Tongue (tissue), 2 donors: ENCODE results near the gene SEMA3A. TPM values are rescaled to one million over a fixed set of nuclear protein-coding genes. Genes with fewer than 3 reads are reported as not detected.

ENCODE experiments used
- DNase-seq: peaks from one replicate; pipeline ENCODE4 v3.0.0-alpha.2; 2015
- total RNA-seq: library from RNA; depleted of rRNA; stranded (reverse); fragments of >200 nt; gene quantifications from one replicate; pipeline ENCODE4 v1.2.3, GENCODE V29; 2014

Gene SEMA3A
- total RNA-seq, 1 donor from 2014 or later: 16.1 TPM

DNA sequence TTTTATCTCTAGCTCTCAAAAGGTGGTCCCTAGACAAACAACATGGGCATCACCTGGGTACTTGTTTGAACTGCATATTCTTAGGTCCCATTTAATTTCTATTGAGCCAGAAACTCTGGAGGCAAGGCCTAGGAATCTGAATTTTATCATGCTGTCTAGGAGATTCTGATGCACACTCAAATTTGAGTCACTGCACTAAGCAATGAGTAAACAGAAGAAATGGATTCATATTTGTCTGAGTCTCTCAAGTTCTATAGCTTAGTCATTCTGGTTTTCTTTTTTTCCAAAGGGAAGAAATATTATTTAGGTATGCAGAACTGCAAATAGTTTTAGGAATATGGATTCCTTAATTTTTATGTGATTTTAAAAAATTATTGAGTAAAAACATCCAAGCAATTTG, 185.5 kb downstream of the SEMA3A start:
- no peak for DNase-seq

DNA sequence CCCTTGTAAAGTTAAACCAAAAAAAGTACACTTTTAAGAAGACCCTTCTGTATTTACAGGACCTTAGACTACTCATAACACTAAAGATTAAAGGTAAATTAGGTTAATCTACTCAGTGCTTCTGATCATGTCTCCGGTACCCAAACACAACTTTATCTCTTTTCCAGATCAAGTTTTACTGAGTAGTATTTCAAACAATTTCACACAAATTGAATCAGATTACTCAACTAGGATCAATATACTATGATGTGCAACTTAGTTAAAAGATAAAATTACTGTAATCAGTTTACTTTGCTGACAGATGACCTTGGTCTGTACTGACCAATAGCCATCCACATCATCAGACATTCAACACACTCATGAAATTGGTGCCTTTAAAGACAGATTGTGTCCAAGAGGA, 191.4 kb downstream of the SEMA3A start:
- no peak for DNase-seq

DNA sequence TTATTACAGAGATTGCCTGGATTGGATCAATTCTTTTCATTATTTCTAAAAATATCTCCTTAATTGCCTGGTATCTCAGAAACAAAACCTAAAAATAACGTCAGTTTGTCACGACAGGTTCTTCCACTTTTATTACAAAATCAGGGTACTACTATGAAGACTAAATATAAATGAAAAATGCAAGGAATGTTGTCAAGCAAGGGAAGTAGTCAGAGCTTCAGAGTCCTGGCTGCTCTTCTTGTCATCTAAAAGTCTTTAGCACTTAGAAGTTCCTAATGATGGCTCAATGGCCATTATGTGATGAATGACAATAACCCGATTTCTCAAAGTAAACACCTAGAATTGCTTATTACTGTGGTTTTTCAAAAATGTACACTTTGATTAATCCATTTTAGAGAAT, 192.2 kb downstream of the SEMA3A start:
- peak; percentile 14 for DNase-seq

DNA sequence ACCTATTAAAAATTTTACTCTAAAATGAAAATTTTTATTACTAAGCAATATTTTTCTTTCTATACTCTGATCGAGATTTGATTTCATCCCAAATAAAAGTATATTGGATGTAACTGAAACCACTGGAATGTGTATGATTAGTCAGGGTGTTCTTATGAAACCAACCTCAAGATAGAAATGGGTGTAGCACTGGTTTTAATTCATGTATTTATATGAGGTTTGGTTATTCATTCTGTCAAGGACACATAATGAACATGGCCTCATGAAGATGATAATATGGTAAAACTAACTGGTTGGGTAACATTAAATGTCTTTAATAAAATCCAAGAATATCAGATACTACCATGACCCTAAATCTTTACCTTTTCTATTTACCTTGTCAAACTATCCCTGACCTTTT, 197.7 kb downstream of the SEMA3A start:
- no peak for DNase-seq

DNA sequence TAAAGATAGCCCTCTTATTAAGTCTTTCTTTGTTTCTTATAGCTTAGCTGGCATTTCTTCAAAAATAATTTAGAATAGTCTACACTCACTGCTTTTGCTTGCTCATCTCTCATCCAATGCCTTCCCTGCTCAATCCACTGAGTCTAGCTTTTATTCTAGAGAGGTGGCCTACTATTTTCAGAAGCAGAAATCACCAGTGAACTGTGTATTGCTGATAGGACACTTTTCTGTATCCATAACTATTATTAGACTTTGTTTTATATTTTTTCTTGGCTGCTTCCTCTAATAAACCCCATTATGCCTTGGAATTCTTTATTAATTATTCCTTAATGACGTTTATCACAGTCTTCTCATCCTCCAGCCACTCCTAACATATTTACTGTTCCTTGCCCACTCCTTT, 206.8 kb downstream of the SEMA3A start:
- no peak for DNase-seq

DNA sequence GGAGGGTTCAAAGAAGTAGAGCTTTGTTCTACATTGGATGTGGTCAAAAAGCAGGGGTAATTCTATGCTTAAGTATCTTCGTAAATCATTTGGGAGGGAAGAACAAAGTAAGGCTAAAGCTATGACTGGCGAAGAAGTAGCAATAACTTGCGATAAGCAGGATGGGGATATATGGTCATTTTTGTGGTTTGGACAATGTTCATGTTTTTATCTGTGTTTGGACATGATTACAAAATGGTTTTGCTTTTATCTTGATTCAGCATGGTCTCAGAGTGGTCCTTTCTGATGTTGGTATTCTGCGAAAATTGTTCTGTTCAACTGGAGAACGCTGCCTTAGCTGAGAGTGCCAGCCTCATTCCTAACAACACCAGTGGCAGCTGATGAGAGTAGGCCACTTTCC, 208.8 kb downstream of the SEMA3A start:
- DNase-seq: no peak

DNA sequence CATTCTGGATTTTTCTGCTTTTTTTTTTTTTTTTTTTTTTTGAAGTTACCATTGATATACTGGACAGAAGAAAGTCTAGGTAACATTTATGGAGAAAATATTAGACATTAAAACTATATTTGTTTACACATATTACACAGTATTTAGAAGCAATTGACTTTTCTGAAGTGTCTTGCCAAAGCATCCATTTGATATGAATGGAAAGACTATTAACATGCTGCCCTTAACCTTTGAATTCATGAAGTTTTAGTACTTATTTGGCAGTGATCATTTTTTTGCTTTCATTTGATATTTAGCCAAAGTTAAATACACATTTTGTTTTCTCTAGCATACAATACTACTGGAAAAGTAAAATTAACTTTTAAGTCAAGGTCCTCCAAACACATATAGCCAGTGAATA, 210.0 kb downstream of the SEMA3A start:
- DNase-seq: no peak

DNA sequence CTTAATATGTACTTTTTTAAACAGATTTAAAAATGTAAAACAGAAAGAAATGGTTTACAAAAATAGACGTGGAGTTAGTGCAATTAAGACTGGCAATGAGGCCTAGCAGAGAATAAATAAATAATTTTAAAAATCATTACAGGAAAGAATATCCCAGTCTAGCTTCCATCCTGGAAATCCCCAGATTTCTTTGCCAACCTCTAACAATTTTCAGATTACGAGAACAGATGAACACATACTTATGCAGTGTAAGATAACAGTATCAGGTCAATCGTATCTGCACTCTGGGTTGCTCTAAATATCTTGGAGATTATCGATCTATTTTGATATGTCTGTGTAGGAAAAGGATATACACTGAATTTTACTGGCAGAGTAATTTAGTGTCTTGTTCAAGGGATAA, 210.5 kb downstream of the SEMA3A start:
- DNase-seq: no peak

DNA sequence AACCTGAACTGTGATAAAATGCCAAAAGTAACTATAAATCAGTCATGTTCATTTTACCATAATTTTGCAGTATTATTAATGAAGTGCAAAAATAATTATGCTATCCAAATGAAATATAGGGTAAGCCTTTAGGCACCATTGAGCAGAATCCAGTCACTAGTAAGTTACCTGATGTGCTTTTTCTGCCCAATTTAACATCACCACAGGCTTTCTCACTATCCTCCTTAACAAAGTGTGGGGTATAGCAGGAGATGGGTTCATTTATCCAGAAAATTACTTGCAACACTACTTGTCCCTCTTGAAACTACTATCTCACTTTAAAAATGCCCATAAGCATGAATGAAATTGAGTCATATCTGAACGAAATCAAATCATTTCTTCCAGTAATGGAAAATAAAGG, 211.0 kb downstream of the SEMA3A start:
- DNase-seq: no peak

DNA sequence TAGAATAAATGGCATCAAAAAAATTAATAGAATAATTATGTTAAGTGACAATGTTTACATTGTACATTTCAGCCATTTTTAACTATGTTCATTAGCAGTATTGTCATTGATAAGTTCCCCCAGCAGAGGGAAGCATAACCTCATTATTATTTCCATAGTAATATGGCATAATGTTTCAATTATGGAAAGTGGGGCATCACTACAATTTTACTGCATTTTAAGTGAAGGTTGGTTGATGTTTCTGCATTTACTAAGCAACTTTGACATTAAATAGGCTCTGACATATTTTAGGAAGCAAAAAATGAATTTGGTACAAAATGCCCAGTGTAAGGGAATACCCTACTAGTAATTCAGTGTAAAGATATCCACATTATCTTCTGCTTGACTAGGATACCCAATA, 218.3 kb downstream of the SEMA3A start:
- peak; percentile 76 for DNase-seq

DNA sequence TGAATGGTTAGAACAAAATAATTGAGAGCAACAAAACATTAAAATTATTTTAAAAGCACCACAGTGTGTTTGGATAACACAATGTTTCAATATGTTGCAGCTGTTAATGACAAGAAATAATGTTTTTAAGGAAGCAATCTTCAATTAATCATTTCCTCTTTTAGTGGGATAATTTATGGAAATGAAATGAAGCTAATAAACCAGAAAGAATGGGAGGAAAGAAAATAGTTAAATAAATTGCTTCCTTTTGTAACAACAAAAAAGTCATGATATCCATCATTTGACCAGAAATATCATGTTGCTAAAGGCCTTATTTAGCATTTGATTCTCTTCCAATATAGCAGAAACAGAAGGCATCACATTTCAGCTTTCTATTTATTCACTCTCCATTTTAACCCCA, 224.5 kb downstream of the SEMA3A start:
- DNase-seq: no peak

DNA sequence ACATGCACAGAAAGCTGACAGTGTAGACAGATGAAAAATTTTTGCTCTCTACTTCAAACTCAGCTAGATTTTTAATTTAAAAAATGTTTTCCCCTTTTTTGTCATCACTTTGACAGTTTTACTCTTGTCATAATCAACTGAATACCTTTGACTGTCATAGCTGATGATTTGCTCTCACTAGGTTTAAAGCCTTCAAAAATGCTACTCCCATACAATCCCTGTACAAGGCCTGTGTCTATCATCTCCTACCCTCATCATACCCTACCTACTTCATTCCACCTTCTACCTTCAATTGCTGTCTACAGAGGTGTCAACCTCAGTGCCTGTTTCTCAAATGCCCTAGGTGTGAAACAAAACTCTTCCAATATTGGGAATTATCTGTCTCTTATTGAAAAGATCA, 230.3 kb downstream of the SEMA3A start:
- no peak for DNase-seq

DNA sequence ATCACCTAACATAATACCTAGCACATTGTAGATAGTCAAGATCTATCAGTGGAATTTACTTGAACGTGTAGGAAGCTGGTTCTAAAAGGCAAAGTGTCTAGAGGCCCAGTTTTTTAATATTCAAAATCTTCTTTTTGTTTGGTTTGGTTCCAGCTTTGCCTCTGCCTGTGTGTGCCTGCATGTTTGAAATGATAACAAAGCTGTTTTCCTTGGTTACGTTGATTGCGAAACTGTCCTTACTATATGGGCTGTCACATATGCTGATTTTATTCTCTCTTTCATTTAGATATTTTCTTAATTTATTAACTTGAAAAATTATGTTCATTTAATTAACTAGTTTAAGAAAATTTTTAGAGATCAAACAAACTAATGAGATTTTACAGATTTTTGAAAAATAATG, 237.3 kb downstream of the SEMA3A start:
- peak; percentile 26 for DNase-seq

DNA sequence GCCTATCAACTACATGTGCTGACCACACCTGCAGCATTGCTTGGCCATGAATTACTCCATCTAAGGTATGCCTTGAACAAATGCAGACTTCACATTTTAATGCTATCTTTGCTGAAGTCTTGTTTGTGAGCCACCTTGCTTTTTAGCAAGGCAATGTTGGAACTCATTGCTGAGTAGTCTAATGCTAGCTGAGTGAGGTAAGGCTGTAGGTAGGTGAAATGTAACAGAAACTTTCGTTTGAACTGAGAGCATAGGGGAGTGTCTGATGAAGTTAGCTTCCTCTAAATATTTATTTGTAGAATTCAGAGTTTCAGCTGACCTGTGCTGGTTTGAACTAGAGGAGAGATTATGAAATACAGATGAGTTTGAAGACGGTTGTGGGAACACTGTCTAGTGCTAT, 238.5 kb downstream of the SEMA3A start:
- DNase-seq: peak; percentile 14

DNA sequence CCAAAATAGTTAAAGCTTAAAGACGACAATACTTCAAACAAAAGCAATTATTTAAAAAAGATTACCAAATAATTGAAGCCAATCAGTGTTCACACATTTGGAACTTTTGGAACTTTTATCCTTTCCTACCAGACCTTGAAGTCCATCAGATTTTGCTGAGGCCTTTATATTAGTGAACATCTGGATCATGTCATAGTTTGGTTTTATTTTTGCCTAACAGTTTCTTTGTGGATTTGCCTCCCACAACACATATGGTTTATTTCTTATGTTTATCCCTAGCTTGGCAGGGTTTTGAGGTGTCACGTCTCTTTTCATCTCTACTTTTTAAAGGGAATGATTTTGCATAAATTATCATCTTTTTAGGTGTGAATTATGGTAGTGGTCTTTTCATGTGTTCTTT, 242.4 kb downstream of the SEMA3A start:
- DNase-seq: no peak

DNA sequence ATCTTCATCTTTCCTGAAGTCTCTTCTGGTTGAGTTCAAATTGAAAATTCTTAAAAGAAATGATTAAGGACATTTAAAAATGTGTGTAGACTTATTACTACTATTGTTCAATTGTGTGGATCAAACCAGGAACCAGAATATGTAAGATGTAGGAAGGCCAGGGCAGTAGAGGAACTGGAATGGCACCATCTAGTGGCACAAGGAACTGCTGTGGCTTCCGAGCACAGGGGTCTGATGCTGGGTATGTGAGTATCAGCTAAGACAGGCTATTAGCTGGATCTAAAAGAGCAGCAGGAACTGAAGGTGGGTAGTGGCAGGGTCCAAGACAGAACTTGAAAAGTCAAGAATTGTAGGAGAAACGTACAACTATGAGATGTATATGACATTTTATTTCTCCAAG, 247.3 kb downstream of the SEMA3A start:
- no peak for DNase-seq

DNA sequence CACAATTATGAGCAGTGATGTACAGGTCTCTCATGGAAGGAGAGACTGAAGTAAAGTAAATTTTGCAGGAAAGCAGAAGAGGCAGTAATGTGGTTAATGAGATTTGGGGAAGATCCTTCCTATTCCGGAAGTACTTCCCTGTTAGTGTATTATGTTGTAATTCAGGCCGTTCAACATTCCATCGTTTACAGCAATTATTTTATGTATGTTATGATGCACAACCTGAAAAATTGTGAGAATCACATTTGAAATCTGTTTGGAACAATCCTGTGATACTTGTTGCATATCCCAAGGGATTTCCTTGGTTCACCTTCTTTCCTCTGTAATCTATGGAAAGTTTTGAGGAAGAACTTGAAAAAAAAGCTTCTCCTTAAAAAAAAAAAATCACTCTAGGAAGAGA, 247.8 kb downstream of the SEMA3A start:
- no peak for DNase-seq

DNA sequence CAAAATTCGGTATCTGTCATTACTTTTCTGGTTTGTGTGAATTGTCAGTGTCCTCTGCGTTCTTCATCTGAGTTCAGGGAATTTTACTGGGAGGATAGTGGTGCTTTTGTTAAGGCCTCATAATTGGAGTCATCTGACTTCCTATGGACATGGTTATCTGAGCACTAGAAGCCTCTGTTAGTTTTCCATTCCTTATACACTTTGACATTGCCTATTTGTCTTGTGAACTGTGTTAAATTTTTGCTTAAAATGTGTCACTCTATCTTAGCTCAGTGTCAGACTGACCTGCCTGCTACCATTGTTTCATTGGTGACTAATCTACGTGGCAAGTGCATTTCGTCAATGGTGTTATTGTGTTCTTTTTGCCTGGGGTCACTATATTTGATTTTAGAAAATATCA, 253.3 kb downstream of the SEMA3A start:
- DNase-seq: no peak

DNA sequence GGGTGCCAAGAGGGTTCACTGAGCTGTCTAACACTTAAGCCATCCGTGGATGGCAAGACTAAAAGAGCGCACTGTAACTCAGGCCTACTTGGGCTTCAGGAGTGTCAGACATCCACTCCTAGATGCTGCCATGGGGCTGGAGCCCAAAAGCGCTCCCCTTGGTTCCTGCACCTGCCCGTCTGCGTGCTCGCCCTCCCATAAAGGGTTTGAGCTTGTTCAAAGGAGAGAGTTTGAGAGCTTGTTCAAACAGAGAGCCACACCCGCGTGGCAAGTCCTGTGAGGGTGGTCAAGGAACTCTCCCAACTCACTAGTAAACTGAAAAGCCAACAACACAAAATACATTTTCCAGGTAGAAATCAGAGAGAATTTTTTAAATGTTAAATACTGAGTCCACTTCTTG, 256.7 kb downstream of the SEMA3A start:
- DNase-seq: no peak

DNA sequence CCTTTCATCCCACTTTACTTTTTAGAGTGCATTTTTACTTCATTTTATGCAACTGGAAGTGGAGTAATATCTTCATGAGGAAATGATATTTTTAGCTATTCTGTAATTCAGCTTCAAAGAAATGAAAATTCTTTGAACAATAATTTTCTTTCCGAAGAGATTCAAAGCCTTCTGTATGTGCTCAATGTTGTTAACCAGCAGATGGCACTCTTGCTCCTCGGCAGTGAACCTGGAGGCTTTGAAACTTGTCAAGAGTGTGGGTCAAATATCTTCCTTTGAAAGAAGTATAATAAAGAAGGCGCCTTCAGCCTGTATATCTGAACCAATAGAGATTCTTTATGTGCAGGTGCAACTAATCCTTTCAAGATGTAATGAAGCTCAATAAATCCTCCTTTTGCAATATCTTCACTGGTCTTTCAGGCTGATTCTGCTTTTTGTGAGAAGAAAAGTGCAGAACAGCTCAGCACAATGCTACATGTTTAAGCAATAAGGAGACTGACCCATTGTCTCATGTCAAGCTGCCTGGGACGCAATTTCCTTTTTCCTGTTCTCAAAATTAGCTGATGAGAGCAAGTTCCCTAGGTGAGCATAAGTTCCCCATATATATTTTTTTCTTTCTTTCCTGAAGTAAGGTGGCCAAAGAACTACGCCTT, 258.4 kb downstream of the SEMA3A start:
- DNase-seq: peak; percentile 89

DNA sequence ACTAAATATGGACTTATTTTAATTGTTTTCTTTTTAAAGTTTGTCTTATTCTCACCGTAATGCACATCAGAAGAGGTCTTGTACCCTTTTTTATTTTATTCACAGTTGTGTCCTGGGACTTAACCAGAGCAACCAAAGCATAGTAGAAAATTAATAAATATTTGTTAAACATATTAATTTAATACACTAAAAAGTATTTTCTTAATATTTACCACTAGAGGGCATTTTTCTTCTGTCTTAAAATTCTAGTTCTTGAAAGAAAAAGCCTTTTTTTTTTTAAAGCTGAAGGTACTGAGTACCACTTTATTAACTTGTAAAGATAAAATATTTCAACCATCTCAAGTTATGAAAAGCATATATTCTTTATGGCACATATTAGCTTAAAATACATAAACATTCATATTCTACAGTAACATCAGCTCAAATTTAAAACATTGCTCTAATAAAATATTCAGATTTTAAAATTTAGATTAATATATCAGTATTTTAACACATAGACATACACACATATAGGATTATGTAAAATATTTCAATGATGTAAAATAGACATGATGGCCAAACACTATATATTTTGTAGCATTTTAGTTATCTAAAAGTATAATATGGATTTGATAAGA, 260.4 kb downstream of the SEMA3A start:
- DNase-seq: no peak

DNA sequence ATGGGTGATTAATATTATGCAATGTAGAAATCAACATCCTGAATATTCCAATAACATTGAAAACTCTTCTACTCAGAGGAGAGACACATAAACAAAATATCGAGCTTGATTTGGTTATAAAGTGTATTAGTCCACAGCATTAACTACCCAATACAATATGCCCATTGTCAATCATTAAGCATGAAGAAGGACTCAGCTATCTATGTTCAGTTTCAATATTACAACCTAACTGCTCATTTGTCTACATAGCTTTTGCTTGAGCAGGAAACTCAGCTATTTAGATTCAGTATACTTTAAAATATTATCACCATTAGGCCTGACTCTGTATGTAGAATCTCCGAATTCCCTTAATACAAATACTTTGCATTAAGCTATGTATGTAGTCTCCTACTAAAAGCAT, 262.6 kb downstream of the SEMA3A start:
- no peak for DNase-seq

DNA sequence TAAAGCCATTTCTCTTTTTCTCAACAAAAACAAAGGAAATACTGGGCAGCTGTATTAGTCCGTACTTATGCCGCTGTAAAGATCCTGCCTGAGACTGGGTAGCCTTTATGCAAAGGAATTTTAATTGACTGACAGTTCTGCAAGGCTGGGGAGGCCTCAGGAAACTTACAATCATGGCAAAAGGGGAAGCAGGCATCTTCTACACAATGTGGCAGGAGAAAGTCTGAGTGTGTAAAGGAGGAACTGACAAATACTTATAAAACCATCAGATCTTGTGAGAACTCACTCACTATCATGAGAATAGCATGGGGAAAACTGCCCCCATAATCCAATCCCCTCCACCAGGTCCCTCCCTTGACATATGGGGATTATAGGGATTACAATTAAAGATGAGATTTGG, 264.3 kb downstream of the SEMA3A start:
- no peak for DNase-seq

DNA sequence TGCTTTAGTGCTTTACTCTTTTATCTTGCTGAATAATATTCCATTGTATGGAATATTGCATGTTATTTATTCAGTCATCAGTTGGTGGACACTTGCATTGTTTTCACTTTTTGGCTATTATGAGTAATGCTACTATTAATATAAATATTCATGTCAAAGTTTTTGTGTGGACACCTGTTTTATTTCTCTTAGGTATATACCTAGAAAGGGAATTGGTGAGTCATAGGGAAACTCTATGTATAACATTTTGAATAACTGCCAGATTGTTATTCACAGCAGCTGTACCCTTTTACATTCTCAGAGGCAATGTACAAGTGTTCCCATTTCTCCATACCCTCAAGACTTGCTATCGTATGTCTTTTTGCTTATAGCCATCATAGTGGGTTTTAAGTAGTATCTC, 268.7 kb downstream of the SEMA3A start:
- no peak for DNase-seq
